ENCODE results near the gene CELA1. TPM values are rescaled to one million over a fixed set of nuclear protein-coding genes. Genes with fewer than 3 reads are reported as not detected.

Gene CELA1
- total and polyA plus RNA-seq, 8 donors: not detected

DNA sequence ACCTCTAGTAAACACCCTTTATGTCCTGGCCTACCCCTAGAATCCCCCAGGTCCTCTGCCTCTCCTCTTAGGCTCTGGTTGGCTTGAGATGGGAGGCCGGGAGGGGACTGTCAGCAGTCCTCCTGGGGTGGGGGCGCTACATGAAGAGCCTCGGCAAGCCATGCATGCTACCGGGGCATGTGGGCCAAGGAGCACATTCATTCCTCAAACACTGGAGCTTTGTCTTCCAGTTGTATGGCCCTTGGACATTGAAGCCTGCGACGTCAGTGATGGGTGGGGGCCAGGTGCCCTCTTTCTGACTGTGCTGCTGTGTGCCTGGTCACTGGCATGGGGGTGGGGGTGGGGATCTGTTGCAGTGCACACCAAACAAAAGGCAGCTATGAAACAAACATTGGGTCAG lies 15.8 kb upstream of the CELA1 start:
- H3K27me3 ChIP-seq: no peaks in the 10 kb centered on the region
- TF ChIP-seq, protein P1, sequence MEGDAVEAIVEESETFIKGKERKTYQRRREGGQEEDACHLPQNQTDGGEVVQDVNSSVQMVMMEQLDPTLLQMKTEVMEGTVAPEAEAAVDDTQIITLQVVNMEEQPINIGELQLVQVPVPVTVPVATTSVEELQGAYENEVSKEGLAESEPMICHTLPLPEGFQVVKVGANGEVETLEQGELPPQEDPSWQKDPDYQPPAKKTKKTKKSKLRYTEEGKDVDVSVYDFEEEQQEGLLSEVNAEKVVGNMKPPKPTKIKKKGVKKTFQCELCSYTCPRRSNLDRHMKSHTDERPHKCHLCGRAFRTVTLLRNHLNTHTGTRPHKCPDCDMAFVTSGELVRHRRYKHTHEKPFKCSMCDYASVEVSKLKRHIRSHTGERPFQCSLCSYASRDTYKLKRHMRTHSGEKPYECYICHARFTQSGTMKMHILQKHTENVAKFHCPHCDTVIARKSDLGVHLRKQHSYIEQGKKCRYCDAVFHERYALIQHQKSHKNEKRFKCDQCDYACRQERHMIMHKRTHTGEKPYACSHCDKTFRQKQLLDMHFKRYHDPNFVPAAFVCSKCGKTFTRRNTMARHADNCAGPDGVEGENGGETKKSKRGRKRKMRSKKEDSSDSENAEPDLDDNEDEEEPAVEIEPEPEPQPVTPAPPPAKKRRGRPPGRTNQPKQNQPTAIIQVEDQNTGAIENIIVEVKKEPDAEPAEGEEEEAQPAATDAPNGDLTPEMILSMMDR (IDR thresholded peaks at IDR 0.05): no peak
- DNase-seq: no peak
- intact Hi-C loops (cut with DNase I): no loop called here
- no peak for ATAC-seq
- H3K27ac ChIP-seq: no peak overlapping the region
- no peaks in the 10 kb centered on the region for H3K36me3 ChIP-seq
- no peaks in the 10 kb centered on the region for H3K4me1 ChIP-seq
- no peaks in the 10 kb centered on the region for H3K9me3 ChIP-seq
- no peak overlapping the region for H3K4me3 ChIP-seq

DNA sequence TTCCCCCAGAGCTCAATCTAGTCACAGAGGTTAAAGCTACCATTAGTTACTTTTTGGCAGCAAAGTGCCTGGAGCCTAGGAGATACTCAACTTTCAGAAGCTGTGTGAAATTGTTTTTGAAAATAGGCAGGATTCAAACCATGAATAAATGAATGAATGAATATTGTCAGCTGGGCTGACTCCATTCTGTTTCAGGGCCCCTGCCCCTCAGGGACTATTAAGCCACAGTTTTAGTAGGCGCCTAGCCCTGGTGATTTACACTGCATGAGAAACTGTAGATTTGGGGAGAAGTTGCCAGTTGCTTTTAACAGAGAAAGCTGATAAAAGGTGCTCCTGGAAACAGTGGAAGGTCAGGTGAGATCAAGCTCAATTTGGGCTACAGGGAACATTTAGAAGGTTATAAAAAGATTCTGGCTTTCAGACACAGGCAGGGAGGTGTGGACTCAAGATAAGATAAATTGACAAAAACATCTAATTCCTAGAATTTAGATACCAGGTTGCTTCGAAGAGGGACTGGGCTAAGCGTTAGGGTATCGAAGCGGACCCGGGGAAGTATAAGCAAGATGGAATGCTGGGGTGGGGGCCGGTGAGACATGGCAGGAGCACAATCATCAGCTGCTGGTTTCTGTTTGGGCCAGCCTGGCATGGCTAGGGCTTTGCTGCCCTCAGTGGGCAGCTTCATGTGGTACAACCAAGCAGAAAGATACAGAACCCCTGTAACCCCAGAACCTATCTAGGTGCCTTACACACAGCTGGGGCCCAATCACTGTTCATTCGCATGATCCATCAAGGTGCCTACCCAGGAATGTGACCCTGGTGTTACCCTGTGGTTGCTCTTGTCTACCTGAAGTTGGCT lies 14.9 kb upstream of the CELA1 start:
- no peak overlapping the region for H3K4me3 ChIP-seq
- no peaks in the 10 kb centered on the region for H3K4me1 ChIP-seq
- H3K9me3 ChIP-seq: no peaks in the 10 kb centered on the region
- no peaks in the 10 kb centered on the region for H3K27me3 ChIP-seq
- intact Hi-C loops (cut with DNase I): no loop called here
- DNase-seq: no peak
- H3K36me3 ChIP-seq: no peaks in the 10 kb centered on the region
- H3K27ac ChIP-seq: no peak overlapping the region
- TF ChIP-seq, protein P1 (IDR thresholded peaks at IDR 0.05): no peak
- no peak for ATAC-seq

DNA sequence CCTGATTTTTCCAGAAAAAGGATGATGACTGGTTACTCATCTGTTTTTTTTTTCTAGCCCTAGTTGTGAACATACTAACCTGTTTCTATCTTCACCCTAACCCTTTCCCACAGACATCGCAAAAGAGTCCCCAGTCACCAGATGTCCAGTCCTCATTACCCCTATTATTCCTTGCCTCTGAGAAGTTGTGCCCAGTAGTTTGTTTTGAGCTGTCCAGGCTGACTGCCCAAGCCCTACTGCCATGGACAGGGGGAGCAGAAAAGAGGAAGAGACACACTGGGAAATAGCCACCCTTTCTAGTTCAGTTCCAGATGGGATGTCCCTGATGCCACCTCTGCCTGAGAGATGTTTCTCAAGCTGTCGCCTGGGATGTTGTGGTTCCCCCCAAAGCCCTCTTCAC lies 13.8 kb upstream of the CELA1 start:
- Histone ChIP-seq H3K27ac (no peak overlapping the region), H3K9me3 (no peaks in the 10 kb centered on the region), H3K4me1 (no peaks in the 10 kb centered on the region), H3K27me3 (no peaks in the 10 kb centered on the region), H3K36me3 (no peaks in the 10 kb centered on the region), H3K4me3 (no peak overlapping the region)
- DNase-seq (no peak), ATAC-seq (no peak)
- TF ChIP-seq, protein P1 (IDR thresholded peaks at IDR 0.05): no peak
- intact Hi-C loops (cut with DNase I): no loop called here

DNA sequence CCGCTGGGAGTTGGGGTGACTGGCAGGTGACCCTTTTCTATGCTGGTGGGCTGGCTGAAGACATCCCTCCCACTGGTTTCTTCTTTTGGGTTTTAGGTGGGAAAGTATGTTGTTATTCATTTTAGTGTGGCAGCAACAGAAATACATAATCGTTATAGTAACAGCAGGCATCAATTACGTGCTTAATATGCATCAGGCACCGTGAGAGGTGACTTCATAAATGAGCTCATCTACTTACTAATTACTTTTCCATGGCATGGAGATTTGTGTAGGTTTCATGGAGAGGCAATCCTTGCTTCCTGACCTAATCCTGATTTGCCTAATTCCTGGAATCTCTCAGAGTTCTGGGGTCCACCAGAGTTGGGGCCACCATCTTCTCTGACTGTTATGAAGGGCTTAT lies 13.4 kb upstream of the CELA1 start:
- intact Hi-C loops (cut with DNase I): no loop called here
- no peaks in the 10 kb centered on the region for H3K27me3 ChIP-seq
- H3K36me3 ChIP-seq: no peaks in the 10 kb centered on the region
- no peak overlapping the region for H3K4me3 ChIP-seq
- ATAC-seq: no peak
- H3K9me3 ChIP-seq: no peaks in the 10 kb centered on the region
- no peak for DNase-seq
- TF ChIP-seq, protein P1 (IDR thresholded peaks at IDR 0.05): no peak
- no peaks in the 10 kb centered on the region for H3K4me1 ChIP-seq
- H3K27ac ChIP-seq: no peak overlapping the region

DNA sequence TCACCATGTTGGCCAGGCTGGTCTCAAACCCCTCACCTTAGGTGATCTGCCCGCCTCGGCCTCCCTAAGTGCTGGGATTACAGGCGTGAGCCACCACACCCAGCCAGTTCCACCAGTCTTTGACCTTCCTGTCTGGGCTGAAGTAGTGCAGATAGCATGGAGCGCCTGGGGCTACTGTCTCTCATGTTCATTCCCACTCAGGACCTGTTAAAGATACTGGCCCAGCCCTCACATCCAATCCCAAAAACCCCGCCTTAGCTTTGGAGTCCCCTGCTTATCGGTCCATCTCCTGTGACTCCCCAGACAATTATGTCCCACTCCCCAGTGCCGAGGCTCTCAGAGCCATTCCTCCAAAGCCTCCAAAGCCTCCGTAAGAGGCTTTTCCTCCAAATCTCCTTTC lies 12.0 kb upstream of the CELA1 start:
- Histone ChIP-seq H3K9me3 (no peaks in the 10 kb centered on the region), H3K27me3 (no peaks in the 10 kb centered on the region), H3K27ac (no peak overlapping the region), H3K4me1 (no peaks in the 10 kb centered on the region), H3K4me3 (no peak overlapping the region), H3K36me3 (no peaks in the 10 kb centered on the region)
- DNase-seq (no peak), ATAC-seq (no peak)
- TF ChIP-seq, protein P1 (IDR thresholded peaks at IDR 0.05): no peak
- intact Hi-C loops (cut with DNase I): no loop called here
